ENCODE measurements around the gene CDH4.

CDH4 gene

GRCh38 chr20:61907081-61907891 lies 655.2 kb downstream of the CDH4 start:
- no peak for DNase-seq (ENCODE audit: low read depth, low spot score)

DNA sequence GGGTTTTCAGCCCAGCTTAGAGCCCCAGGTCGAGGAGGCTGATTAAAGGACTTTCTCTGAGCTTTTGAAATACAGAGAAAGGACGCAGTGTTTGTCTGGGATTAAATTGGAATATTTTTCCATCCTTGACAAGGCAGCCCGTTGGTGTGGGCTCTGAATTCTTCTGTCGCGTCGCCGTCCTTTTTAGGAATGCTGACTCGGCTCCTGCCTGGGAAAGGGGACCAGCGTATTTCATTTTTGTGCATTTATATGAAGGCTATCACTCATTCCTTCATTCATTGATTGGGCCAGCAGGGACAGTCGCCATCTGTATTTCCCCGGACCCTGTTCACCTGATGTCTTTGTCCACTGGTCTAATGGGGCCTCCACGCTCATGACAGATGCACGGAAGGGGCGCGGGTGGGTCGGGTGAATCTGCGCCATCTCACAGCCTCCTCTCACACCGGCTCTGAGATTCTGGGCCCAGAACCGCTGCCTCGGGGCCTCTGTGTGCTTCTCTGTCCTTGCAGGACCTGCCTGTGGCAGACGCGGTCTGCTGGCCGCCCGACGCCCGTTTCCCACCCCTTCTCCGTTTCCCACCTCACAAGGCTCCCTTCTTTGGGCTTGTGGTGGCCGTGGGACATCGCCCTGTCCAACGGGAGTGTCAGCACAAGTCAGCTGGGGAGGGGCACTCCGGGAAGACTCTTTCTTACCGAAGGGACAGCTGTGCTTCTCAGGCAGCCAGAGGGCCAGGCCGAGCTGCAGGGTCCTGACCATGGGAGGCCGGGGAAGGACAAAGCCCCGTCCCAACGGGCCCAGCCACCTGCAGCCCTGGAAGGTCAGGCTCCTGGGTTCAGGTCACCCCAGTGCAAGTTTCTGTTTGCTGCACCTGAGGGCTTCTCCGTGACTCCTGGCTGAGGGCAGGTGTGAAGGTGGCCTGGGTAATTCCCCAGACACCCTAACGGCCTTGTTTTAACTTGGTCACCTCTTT lies 656.3 kb downstream of the CDH4 start:
- no peak for DNase-seq (ENCODE audit: low read depth, low spot score)

DNA sequence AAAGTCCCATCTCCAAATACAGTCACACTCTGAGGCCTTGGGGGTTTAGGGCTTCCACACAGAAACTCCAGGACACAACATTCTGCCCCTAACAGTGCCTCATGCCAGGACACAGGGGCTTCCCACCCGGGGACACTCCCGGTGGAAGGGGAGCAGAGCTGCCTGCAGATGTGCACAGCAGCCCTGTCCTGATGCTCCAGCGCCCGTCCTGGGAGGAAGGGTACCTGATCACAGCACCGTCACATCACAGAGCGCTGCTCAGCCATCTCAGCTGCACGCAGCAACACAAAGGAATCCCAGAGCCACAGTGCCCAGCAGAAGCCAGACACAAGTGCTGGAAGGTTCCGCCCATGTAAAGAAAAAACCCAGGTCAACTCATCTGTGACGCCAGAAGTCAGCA lies 657.0 kb downstream of the CDH4 start:
- no peak for DNase-seq (ENCODE audit: low read depth, low spot score)

DNA sequence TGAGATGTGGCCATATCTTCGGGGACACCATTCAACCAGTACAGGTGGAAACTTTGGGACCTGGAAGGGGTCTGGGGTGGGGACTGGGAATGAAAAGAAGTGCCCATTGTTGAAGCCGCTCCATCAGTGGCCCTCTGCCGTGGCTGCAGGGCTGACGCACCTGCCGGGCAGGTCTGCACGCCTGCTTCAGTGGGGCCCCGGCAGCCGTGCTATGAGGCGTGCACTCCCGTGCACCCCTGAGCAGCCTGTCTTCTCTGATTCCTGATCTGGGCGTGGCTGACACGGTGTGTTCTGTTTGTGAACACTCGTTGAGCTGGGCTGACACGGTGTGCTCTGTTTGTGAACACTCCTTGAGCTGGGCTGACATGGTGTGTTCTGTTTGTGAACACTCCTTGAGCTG lies 657.8 kb downstream of the CDH4 start:
- no peak for DNase-seq (ENCODE audit: low read depth, low spot score)

DNA sequence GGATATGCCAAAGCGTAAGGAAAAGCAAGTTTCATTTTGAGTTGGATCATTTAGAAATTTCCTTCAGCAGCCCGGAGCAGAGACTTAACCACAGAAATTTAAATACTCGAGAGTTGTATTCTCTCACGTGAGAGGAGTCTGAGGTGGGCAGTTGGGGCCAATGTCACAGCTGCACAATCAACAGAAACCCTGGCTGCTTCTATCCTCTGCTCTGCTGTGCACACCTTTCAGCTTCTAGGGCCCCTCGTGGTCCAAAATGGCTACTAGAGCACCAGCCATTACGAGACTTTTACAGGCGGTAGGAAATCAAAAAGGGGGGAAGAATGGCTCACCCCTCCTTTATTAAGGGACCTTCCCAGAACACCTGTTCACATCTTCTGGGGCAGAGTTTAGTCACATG lies 659.8 kb downstream of the CDH4 start:
- DNase-seq (ENCODE audit: low read depth, low spot score) = no peak

GRCh38 chr20:61912665-61913422 lies 660.8 kb downstream of the CDH4 start:
- DNase-seq (ENCODE audit: low read depth, low spot score) = no peak

GRCh38 chr20:61913423-61914225 lies 661.6 kb downstream of the CDH4 start:
- DNase-seq (ENCODE audit: low read depth, low spot score) = no peak

DNA sequence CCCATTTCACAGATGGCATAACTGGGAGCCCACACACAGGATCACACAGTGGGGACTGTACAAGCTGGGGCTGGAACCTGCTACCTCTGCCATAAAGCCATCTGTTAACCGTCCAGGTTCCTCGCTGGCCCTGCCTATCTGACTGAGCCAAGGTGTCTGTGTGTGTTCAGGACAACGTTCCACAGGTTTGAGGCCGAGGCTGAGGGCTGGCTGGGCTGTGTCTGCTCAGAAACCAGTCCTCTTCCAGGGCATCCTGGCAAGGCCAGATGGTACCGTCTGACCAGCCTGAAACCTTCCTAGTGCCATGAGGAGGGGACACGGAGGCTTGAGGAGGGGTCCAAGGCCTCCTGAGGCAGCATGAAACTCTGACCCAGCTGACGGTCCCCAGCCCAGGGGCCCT lies 663.0 kb downstream of the CDH4 start:
- no peak for DNase-seq (ENCODE audit: low read depth, low spot score)

GRCh38 chr20:61916318-61916891 lies 664.3 kb downstream of the CDH4 start:
- no peak for DNase-seq (ENCODE audit: low read depth, low spot score)

DNA sequence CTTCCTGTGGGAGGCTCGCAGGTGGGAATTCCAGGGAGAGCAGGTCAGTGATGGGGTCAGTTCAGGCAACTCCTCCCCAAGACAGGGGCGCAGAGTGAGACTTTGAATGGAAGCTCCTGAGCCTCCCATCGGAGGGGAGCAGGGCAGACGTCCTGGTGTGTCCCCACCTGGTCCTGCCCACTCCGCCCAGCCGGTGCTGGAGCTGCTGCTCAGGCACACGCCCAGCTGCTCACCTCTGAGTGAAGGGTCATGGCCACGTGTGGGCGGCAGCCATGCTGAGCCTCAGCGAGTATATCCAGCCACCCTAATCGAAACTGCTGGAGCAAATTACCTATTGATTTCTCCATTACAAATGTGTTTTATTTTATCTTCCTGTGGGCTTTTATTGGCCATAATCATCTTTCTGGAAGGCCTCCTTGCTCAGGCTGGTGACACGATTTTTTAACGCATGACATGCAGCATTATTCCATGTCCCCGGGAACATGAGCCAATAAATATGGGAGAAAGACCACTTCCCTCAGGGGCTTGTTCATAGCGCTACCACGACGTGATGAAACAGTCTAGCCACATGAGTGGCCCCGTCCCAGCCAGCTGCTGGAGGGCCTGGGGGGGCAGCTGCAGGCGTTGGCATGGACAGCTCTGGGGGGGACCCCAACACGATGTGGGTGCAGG lies 665.5 kb downstream of the CDH4 start:
- DNase-seq (ENCODE audit: low read depth, low spot score) = no peak

GRCh38 chr20:61918548-61918947 lies 666.5 kb downstream of the CDH4 start:
- DNase-seq (ENCODE audit: low read depth, low spot score) = no peak

DNA sequence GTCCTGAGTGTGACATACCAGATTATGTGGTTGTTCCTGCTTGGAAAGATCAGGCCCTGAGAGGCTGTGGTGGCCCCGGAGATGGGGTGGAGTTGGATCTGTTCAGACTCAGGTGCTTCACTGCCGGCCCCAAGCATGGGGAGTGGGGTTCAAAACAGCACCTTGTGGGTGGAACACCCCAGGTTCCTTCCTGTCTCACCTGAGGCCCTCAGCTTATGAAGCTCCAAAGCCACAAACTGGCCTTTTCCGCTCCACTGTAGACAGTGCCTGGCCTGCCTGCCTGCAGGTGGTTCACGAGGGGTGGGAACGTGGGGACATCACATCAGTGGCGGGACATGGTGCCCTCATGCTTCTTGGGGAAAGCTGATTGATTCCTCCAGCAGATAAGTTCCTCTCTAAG lies 667.2 kb downstream of the CDH4 start:
- DNase-seq (ENCODE audit: low read depth, low spot score) = no peak

DNA sequence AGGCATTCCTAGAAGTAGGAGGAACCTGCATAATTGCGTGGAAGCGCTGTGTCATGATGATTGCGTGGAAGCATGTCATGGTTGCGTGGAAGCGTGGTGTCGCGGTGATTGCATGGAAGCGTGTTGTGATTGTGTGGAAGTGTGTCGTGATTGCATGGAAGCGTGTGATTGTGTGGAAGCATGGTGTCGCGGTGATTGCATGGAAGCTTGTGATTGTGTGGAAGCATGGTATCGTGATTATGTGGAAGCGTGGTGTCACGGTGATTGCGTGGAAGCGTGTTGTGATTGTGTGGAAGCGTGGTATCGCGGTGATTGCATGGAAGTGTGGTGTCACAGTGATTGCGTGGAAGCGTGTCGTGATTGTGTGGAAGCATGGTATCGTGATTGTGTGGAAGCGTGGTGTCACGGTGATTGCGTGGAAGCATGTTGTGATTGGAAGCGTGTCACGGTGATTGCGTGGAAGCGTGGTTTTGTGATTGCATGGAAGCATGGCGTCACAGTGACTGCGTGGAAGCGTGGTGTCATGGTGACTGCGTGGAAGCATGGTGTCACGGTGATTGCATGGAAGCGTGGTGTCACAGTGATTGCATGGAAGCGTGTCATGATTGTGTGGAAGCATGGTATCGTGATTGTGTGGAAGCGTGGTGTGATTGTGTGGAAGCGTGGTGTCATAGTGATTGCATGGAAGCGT lies 667.8 kb downstream of the CDH4 start:
- no peak for DNase-seq (ENCODE audit: low read depth, low spot score)

DNA sequence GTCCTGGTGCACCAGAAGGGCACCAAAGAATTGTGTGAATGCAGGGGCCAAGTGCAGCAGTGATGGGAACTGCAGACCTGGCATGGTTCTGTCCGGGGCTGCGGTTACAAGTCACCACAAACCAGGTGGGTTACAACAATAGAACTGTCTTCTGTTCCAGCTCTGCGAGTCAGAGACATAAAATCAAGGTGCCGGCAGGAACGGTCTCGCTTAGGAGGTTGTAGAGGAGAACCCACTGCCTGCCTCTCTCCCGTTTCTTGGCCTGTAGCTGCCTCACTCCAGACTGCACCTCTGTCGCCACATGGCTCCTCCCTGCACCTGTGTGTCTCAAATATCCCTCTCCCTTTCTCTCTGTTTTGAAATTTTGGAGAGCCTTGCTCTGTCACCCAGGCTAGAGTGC lies 670.4 kb downstream of the CDH4 start:
- no peak for DNase-seq (ENCODE audit: low read depth, low spot score)

- no peak for DNase-seq (ENCODE audit: low read depth, low spot score)
Measured at GRCh38 chr20:61922936-61923335, 670.9 kb downstream of the CDH4 start.

DNA sequence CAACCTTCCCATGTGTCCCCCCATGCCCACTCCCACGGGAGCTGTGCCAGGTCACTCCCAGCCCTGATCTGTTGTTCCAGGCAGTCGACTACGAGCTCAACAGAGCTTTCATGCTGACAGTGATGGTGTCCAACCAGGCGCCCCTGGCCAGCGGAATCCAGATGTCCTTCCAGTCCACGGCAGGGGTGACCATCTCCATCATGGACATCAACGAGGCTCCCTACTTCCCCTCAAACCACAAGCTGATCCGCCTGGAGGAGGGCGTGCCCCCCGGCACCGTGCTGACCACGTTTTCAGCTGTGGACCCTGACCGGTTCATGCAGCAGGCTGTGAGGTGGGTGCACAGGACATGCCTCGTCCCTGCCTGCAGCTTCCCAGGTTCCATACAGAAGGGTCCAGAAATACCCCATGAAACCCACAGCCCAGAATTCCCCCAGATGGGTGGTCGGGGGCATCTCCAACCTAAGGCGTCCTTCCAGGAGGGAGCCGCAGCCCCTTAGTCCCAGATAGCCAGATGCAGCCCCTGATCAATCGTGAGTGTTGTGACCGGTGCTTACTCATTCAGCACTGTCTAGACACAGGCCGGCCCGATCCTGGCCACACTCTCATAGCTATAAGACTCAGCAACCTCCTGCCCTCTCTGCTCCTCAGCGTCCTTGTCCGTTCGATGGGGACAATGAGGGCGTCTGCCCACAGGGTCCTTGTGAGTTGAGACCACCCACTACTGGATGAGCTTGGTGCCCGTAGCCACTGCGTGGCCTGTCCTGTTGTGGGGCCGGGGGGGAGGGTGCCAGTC lies 671.5 kb downstream of the CDH4 start:
- no peak for DNase-seq (ENCODE audit: low read depth, low spot score)

DNA sequence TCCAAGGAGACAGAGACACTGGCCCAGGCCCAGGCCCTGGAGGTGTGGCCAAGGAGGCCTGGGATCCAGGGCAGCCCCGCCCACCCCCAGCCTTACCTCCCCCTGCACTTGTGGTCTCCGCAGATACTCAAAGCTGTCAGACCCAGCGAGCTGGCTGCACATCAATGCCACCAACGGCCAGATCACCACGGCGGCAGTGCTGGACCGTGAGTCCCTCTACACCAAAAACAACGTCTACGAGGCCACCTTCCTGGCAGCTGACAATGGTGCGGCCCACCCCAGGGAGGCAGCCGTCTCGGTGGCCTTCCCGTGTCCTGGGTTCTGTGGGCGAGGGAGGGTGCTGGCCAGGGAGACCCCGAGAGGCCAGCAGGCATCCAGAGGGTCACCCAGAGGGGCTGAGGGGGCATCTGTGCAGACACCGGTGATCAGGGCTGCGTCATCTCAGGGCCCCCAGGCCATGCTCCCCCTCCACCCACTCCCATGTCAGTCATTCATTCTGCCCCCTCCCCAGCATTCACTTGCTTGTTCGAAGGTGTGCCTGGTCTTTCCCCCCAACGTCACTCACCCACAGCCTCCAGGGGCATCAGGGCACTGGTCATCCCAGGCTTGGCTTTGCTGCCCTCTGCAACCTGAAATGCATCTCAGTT lies 672.3 kb downstream of the CDH4 start:
- DNase-seq (ENCODE audit: low read depth, low spot score) = no peak

- no peak for DNase-seq (ENCODE audit: low read depth, low spot score)
Measured at GRCh38 chr20:61924858-61925554, 672.9 kb downstream of the CDH4 start.
